NT2/D1 (cell line): ENCODE results near the gene MARS1.

ENCODE experiments used
- DNase-seq: peaks from one replicate; pipeline ENCODE4 v3.0.0-alpha.2; 2011; ENCODE audit warnings: low read depth, low spot score
- H3K27me3 ChIP-seq: 2 replicates; pipeline ENCODE4 v1.6.0; 2011; ENCODE audit warnings: mild to moderate bottlenecking; ENCODE audit not compliant: insufficient read length, insufficient read depth
- H3K36me3 ChIP-seq: 2 replicates; pipeline ENCODE4 v1.6.1; 2011; ENCODE audit warnings: mild to moderate bottlenecking, low read length, mixed read lengths; ENCODE audit not compliant: insufficient read depth, insufficient read length
- H3K4me1 ChIP-seq: 2 replicates; pipeline ENCODE4 v1.5.1; 2011; ENCODE audit not compliant: insufficient read depth, insufficient read length
- H3K4me3 ChIP-seq: 2 replicates; pipeline ENCODE4 v1.5.1; 2011; ENCODE audit warnings: low read depth; ENCODE audit not compliant: insufficient read length
- H3K9ac ChIP-seq: 2 replicates; pipeline ENCODE4 v1.6.0; 2011; ENCODE audit warnings: low read depth; ENCODE audit not compliant: insufficient read length
- H3K9me3 ChIP-seq: 2 replicates; pipeline ENCODE4 v1.5.1; 2011; ENCODE audit warnings: mild to moderate bottlenecking, low read length; ENCODE audit not compliant: insufficient read depth
- SUZ12 ChIP-seq: IDR thresholded peaks from 2 replicates; pipeline ENCODE4 v1.6.1; 2011; ENCODE audit not compliant: insufficient read length, insufficient read depth; ENCODE audit errors: extremely low read depth
- YY1 ChIP-seq: IDR thresholded peaks from 2 replicates; pipeline ENCODE4 v1.6.1; 2011; ENCODE audit not compliant: insufficient read length, insufficient read depth
- ZNF274 ChIP-seq: IDR thresholded peaks from 2 replicates; pipeline ENCODE4 v1.6.1; 2011; ENCODE audit warnings: mild to moderate bottlenecking, low read depth, low read length

The MARS1 gene

GRCh38 chr12:57521525-57522010 is 33.7 kb downstream of the MARS1 start:
- no peak for DNase-seq
- TF ChIP-seq YY1 (no peak), SUZ12 (no peak)
- peaks cover 58% of the 10 kb centered on the region for H3K36me3 ChIP-seq
- peak overlapping the region; percentile 53 for H3K4me3 ChIP-seq
- peaks cover 13% of the 10 kb centered on the region for H3K4me1 ChIP-seq
- no peaks in the 10 kb centered on the region for H3K27me3 ChIP-seq
- H3K9me3 ChIP-seq = no peaks in the 10 kb centered on the region
- H3K9ac ChIP-seq = peak overlapping the region; percentile 69

GRCh38 chr12:57522011-57522886 is 34.4 kb downstream of the MARS1 start, which contains the start of gene MBD6:
MBD6 (plus strand) TSS chr12:57522824; CDS start chr12:57524304, 1,480 bp downstream.
- Histone ChIP-seq H3K36me3 (peaks cover 58% of the 10 kb centered on the region), H3K9me3 (no peaks in the 10 kb centered on the region), H3K4me3 (peak within 1 kb of the TSS; percentile 84), H3K27me3 (no peaks in the 10 kb centered on the region), H3K9ac (peak within 1 kb of the TSS; percentile 98), H3K4me1 (peaks cover 13% of the 10 kb centered on the region)
- TF ChIP-seq YY1 (no peak), SUZ12 (no peak), ZNF274 (no peak)
- peak; percentile 73 for DNase-seq

- TF ChIP-seq SUZ12 (no peak), YY1 (no peak), ZNF274 (no peak)
- peak overlapping the region; percentile 98 for H3K9ac ChIP-seq
- H3K9me3 ChIP-seq = no peaks in the 10 kb centered on the region
- H3K4me3 ChIP-seq = peak overlapping the region; percentile 84
- no peaks in the 10 kb centered on the region for H3K27me3 ChIP-seq
- peaks cover 13% of the 10 kb centered on the region for H3K4me1 ChIP-seq
- peaks cover 59% of the 10 kb centered on the region for H3K36me3 ChIP-seq
- DNase-seq = no peak
These were observed 35.2 kb downstream of the MARS1 start for GRCh38 chr12:57522887-57523705.

GRCh38 chr12:57523706-57524614 is 36.1 kb downstream of the MARS1 start:
- no peak for DNase-seq
- Histone ChIP-seq H3K36me3 (peaks cover 59% of the 10 kb centered on the region), H3K9ac (peak overlapping the region; percentile 98), H3K9me3 (no peaks in the 10 kb centered on the region), H3K4me1 (peaks cover 13% of the 10 kb centered on the region), H3K4me3 (peak overlapping the region; percentile 84), H3K27me3 (no peaks in the 10 kb centered on the region)
- no peak for TF ChIP-seq SUZ12

GRCh38 chr12:57524814-57525614 is 37.1 kb downstream of the MARS1 start:
- Histone ChIP-seq H3K4me3 (no peak overlapping the region), H3K4me1 (peaks cover 13% of the 10 kb centered on the region), H3K27me3 (no peaks in the 10 kb centered on the region), H3K9me3 (no peaks in the 10 kb centered on the region), H3K36me3 (peaks cover 61% of the 10 kb centered on the region), H3K9ac (no peak overlapping the region)
- DNase-seq = no peak
- TF ChIP-seq ZNF274 (no peak), YY1 (no peak), SUZ12 (no peak)
